Mesothelial cell of epicardium (in vitro differentiated cells): Measurements from ENCODE around the gene ZNF629. TPM values are rescaled to one million over a fixed set of nuclear protein-coding genes. Genes with fewer than 3 reads are reported as not detected.

Experiments
- DNase-seq, 2 experiments: peaks; one replicate each; pipeline ENCODE4 v3.0.0; 2021; ENCODE audit warnings: low spot score in 2 of 2; ENCODE audit not compliant: unreplicated experiment in 2 of 2
- H3K27ac Mint-ChIP-seq: 2 replicates; pipeline ENCODE4 v1.8.0; 2021; ENCODE audit warnings: mixed read lengths
- H3K27me3 Mint-ChIP-seq: 2 replicates; pipeline ENCODE4 v1.8.0; 2021; ENCODE audit warnings: low read depth, mixed read lengths
- H3K36me3 Mint-ChIP-seq: 2 replicates; pipeline ENCODE4 v1.8.0; 2021; ENCODE audit warnings: mixed read lengths
- H3K4me1 Mint-ChIP-seq: 2 replicates; pipeline ENCODE4 v1.8.0; 2021; ENCODE audit warnings: mixed read lengths
- H3K4me3 Mint-ChIP-seq: 2 replicates; pipeline ENCODE4 v1.8.0; 2021; ENCODE audit warnings: mild to moderate bottlenecking, moderate library complexity, mixed read lengths
- H3K9me3 Mint-ChIP-seq: 2 replicates; pipeline ENCODE4 v1.8.0; 2021; ENCODE audit warnings: mixed read lengths
- CTCF ChIP-seq: fragments of 200-600 bp; sonication (generic); IDR thresholded peaks from one replicate; pipeline ENCODE4 v1.5.0; 2021; ENCODE audit warnings: antibody characterized with exemption; ENCODE audit not compliant: unreplicated experiment
- total RNA-seq: library from RNA; stranded (reverse); gene quantifications from 3 replicates; pipeline ENCODE4 v1.2.1, GENCODE V29; 2021

The ZNF629 gene
- 40.8 to 41.6 TPM (median 41.4 TPM) in 3 replicates for total RNA-seq

- Mint-ChIP-seq H3K27ac (peak within 1 kb of the TSS; percentile 89), H3K27me3 (no peaks in the 10 kb centered on the region), H3K36me3 (peaks cover 7% of the 10 kb centered on the region), H3K9me3 (no peaks in the 10 kb centered on the region), H3K4me1 (peaks cover 27% of the 10 kb centered on the region), H3K4me3 (peak within 1 kb of the TSS; percentile 91)
- no peak for TF ChIP-seq CTCF
- DNase-seq, result peak in 1 of 2 experiments; percentile 69
Observed at GRCh38 chr16:30786936-30787612, at the start of gene ZNF629. ZNF629 (minus strand) TSS chr16:30787205; CDS start chr16:30784482, 2,723 bp downstream.

GRCh38 chr16:30834130-30834740, 47.2 kb upstream of the ZNF629 start:
- Mint-ChIP-seq H3K36me3 (peaks cover 10% of the 10 kb centered on the region), H3K27me3 (no peaks in the 10 kb centered on the region), H3K9me3 (no peaks in the 10 kb centered on the region), H3K4me1 (peaks cover 4% of the 10 kb centered on the region), H3K27ac (no peak overlapping the region), H3K4me3 (no peak overlapping the region)
- no peak for TF ChIP-seq CTCF
- DNase-seq, result no peak

- Mint-ChIP-seq H3K9me3 (no peaks in the 10 kb centered on the region), H3K27ac (no peak overlapping the region), H3K36me3 (peaks cover 7% of the 10 kb centered on the region), H3K27me3 (peaks cover 2% of the 10 kb centered on the region), H3K4me3 (no peak overlapping the region), H3K4me1 (no peaks in the 10 kb centered on the region)
- no peak for DNase-seq
- no peak for TF ChIP-seq CTCF
Observed at GRCh38 chr16:30830072-30830417, 43.0 kb upstream of the ZNF629 start.

GRCh38 chr16:30829130-30830071, 42.4 kb upstream of the ZNF629 start:
- no peak overlapping the region for H3K27ac Mint-ChIP-seq
- peaks cover 2% of the 10 kb centered on the region for H3K27me3 Mint-ChIP-seq
- DNase-seq, result no peak

More at GRCh38 chr16:30829130-30830071, 42.4 kb upstream of the ZNF629 start:
- no peaks in the 10 kb centered on the region for H3K9me3 Mint-ChIP-seq
- H3K36me3 Mint-ChIP-seq, result peaks cover 6% of the 10 kb centered on the region
- TF ChIP-seq CTCF, result no peak
- no peak overlapping the region for H3K4me3 Mint-ChIP-seq
- no peaks in the 10 kb centered on the region for H3K4me1 Mint-ChIP-seq
